GM12878 (cell line): ENCODE measurements around the gene LTBP4.

Source experiments
- JUNB ChIP-seq: IDR thresholded peaks from 2 replicates; pipeline ENCODE4 v1.6.1; 2016; ENCODE audit warnings: antibody characterized with exemption, mild to moderate bottlenecking
- KDM1A ChIP-seq: fragments of 200-600 bp; sonication (generic); IDR thresholded peaks from 2 replicates; pipeline ENCODE4 v1.6.1; 2016; ENCODE audit warnings: borderline replicate concordance
- MYC ChIP-seq: IDR thresholded peaks from 2 replicates; pipeline ENCODE4 v1.6.1; 2011; ENCODE audit warnings: mild to moderate bottlenecking, low read length, moderate library complexity, inconsistent platforms; ENCODE audit not compliant: insufficient read depth, insufficient replicate concordance, insufficient read length, severe bottlenecking
- RAD21 ChIP-seq: IDR thresholded peaks from 2 replicates; pipeline ENCODE4 v1.6.1; 2011; ENCODE audit warnings: mild to moderate bottlenecking, low read depth, low read length, moderate library complexity; ENCODE audit not compliant: insufficient read depth
- RFX5 ChIP-seq: IDR thresholded peaks from 2 replicates; pipeline ENCODE4 v1.6.1; 2011; ENCODE audit warnings: low read depth, low read length, improper control_type of control experiment
- SMC3 ChIP-seq: IDR thresholded peaks from 2 replicates; pipeline ENCODE4 v1.6.1; 2011; ENCODE audit warnings: low read length, improper control_type of control experiment, borderline replicate concordance

- no peak for TF ChIP-seq JUNB
- no peak for TF ChIP-seq RFX5
- TF ChIP-seq RAD21: no peak
- no peak for TF ChIP-seq SMC3
- no peak for TF ChIP-seq MYC
- no peak for TF ChIP-seq KDM1A
Observed at GRCh38 chr19:40666803-40667438, 65.8 kb downstream of the LTBP4 start.
